Uterus (tissue), 2 donors: ENCODE results near the gene OR4D11.

Experiments used
- CTCF ChIP-seq, 4 experiments: fragments of 200-600 bp in 2 of 4; fragments of 450-650 bp in 2 of 4; sonication (generic) in 2 of 4; IDR thresholded peaks; one replicate each; pipeline ENCODE4 v1.5.1; 2016 to 2019; ENCODE audit warnings: antibody characterized with exemption in 4 of 4, mild to moderate bottlenecking in 2 of 4, moderate library complexity in 1 of 4
- POLR2A ChIP-seq, 2 donors: fragments of 450-650 bp; IDR thresholded peaks; one replicate each; pipeline ENCODE4 v1.6.1; 2016; ENCODE audit warnings: antibody characterized with exemption in 2 of 2, mild to moderate bottlenecking in 1 of 2, moderate library complexity in 1 of 2

DNA sequence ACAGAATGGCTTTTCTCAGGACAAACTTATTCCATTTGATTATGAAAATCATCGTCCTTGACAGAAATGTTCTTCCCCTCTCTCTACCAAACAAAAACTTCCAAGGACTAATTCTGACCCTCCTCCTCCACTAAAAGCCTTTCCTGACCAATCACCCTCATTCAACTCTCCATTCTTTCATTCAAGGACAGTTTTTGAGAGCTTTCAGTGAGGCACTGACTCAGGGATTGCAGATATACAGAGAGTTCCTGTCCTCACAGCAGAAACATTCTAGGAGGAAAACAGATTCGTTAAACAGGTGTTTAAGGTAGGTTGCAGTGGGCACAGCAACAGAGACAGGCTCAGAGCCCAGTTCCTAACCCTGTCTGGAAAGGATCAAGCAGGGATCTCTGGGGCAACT lies 49.5 kb downstream of the OR4D11 start:
- no peak for TF ChIP-seq CTCF (IDR thresholded peaks at IDR 0.05)
- TF ChIP-seq POLR2A (IDR thresholded peaks at IDR 0.05), result no peak
